ENCODE measurements around the gene PBRM1. TPM values are rescaled to one million over a fixed set of nuclear protein-coding genes. Genes with fewer than 3 reads are reported as not detected.
A peak's percentile ranks its signal among the peaks of the same experiment; 100 is the strongest.

PBRM1 gene
- total RNA-seq, 3 donors from 2014 or later (not counting 1 experiment from before 2014, with no cell fraction given): 70.2 to 79.7 (median 76.6) TPM

DNA sequence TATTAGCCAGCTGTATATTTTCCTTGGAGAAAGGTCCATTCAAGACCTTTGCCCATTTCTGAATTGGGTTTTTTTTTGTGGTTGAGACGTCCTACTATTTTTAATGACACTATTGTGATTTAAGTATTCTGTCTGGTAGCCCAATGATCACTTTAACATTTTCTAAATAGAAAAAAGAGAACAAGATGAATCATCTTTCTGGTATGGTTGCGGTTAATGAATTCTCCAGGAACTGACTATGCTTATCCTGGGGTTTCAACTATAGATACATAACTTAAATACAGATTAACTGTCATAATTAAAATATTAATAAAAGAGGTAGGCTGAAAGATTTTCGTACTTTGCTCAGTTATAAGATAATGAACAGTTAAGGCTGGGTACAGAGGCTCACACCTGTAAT is 51.9 kb downstream of the PBRM1 start:
- Mint-ChIP-seq H3K4me1 (peaks cover 0 to 6% of the 10 kb centered on the region in 2 donors), H3K4me3 (no peak overlapping the region), H3K27me3 (ENCODE audit: low read depth in 2 of 2) (no peaks in the 10 kb centered on the region), H3K9me3 (no peaks in the 10 kb centered on the region), H3K27ac (no peak overlapping the region), H3K36me3 (peaks cover 10% of the 10 kb centered on the region)
- intact Hi-C loops (cut with micrococcal nuclease): no loop called here
- ATAC-seq: no peak
- TF ChIP-seq, protein P1, sequence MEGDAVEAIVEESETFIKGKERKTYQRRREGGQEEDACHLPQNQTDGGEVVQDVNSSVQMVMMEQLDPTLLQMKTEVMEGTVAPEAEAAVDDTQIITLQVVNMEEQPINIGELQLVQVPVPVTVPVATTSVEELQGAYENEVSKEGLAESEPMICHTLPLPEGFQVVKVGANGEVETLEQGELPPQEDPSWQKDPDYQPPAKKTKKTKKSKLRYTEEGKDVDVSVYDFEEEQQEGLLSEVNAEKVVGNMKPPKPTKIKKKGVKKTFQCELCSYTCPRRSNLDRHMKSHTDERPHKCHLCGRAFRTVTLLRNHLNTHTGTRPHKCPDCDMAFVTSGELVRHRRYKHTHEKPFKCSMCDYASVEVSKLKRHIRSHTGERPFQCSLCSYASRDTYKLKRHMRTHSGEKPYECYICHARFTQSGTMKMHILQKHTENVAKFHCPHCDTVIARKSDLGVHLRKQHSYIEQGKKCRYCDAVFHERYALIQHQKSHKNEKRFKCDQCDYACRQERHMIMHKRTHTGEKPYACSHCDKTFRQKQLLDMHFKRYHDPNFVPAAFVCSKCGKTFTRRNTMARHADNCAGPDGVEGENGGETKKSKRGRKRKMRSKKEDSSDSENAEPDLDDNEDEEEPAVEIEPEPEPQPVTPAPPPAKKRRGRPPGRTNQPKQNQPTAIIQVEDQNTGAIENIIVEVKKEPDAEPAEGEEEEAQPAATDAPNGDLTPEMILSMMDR (IDR thresholded peaks at IDR 0.05): no peak
- Histone ChIP-seq H3K4me3 (ENCODE audit: low read length) (no peak overlapping the region), H3K9me3 (ENCODE audit: control insufficient read depth, insufficient read depth, low read length) (no peaks in the 10 kb centered on the region), H3K27ac (ENCODE audit: low read length) (no peak overlapping the region), H3K4me1 (ENCODE audit: control insufficient read depth, insufficient read depth, low read length) (no peaks in the 10 kb centered on the region), H3K27me3 (ENCODE audit: control insufficient read depth, insufficient read depth, low read length) (no peaks in the 10 kb centered on the region), H3K36me3 (ENCODE audit: control insufficient read depth, insufficient read depth, low read length) (peaks cover 47% of the 10 kb centered on the region)
- WGBS (ENCODE audit: insufficient coverage): 100% methylated on average over 1 of the region's 3 CpGs
- no peak for DNase-seq

DNA sequence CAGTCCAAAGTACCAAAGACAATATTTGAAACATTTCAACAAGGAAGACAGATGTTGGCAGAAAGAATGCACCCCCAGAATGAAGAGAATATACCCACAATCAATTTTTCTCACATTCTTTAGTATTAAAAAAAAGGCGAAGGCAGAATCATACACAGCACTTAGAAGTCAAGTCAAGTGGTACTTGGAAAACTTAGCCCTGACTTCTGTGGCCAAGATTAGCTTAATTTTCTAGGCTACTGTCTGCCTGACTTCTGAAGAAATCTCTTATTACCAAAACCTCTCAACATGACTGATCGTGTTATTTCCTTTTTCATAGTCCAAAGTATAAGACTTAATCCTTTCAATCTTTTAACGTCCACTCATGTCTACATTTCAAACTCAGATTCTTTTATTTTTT is 60.7 kb downstream of the PBRM1 start:
- Histone ChIP-seq H3K27me3 (ENCODE audit: control insufficient read depth, insufficient read depth, low read length) (no peaks in the 10 kb centered on the region), H3K4me3 (ENCODE audit: low read length) (no peak overlapping the region), H3K4me1 (ENCODE audit: control insufficient read depth, insufficient read depth, low read length) (no peaks in the 10 kb centered on the region), H3K9me3 (ENCODE audit: control insufficient read depth, insufficient read depth, low read length) (no peaks in the 10 kb centered on the region), H3K27ac (ENCODE audit: low read length) (no peak overlapping the region), H3K36me3 (ENCODE audit: control insufficient read depth, insufficient read depth, low read length) (peaks cover 53% of the 10 kb centered on the region)
- Mint-ChIP-seq H3K9me3 (no peaks in the 10 kb centered on the region), H3K36me3 (peaks cover 18% of the 10 kb centered on the region), H3K4me3 (no peak overlapping the region), H3K27me3 (ENCODE audit: low read depth in 2 of 2) (no peaks in the 10 kb centered on the region), H3K4me1 (peaks cover 4% of the 10 kb centered on the region in 2 donors), H3K27ac (no peak overlapping the region)
- intact Hi-C loops (cut with micrococcal nuclease): no loop called here
- ATAC-seq (no peak), DNase-seq (no peak)
- TF ChIP-seq, protein P1 (IDR thresholded peaks at IDR 0.05): no peak
- 100% methylated on average over 2 of the region's 3 CpGs for WGBS (ENCODE audit: insufficient coverage)

DNA sequence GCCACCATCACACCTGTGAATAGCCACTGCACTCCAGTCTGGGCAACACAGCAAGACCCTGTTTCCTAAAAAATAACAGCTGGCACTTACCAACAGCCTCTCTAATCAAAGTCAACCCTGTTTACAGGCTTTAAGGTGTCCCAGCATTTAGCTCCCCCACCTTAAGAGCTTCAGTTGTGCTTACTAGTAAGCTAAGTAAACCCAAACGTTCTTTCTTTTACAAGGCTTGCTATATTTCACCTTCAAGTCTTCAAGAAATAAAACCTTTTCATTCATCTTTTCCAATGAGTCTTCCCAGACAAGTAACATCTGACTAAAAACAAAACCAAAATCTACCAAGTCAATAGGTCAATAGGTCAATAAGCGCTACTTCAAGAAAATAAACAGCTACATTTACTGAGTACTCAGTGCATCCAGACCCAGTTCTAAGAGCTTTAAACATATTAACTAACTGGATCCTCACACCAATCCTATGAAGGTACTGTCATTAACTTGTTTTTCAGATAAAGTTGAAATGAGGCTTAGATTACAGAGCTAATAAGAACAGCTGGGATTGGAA is 62.4 kb downstream of the PBRM1 start:
- Histone ChIP-seq H3K36me3 (ENCODE audit: control insufficient read depth, insufficient read depth, low read length) (peaks cover 54% of the 10 kb centered on the region), H3K27me3 (ENCODE audit: control insufficient read depth, insufficient read depth, low read length) (no peaks in the 10 kb centered on the region), H3K4me1 (ENCODE audit: control insufficient read depth, insufficient read depth, low read length) (no peaks in the 10 kb centered on the region), H3K9me3 (ENCODE audit: control insufficient read depth, insufficient read depth, low read length) (no peaks in the 10 kb centered on the region), H3K4me3 (ENCODE audit: low read length) (no peak overlapping the region), H3K27ac (ENCODE audit: low read length) (no peak overlapping the region)
- Mint-ChIP-seq H3K9me3 (no peaks in the 10 kb centered on the region), H3K4me1 (peaks cover 7 to 8% of the 10 kb centered on the region in 2 donors), H3K27me3 (ENCODE audit: low read depth in 2 of 2) (no peaks in the 10 kb centered on the region), H3K36me3 (peaks cover 18% of the 10 kb centered on the region), H3K4me3 (no peak overlapping the region), H3K27ac (no peak overlapping the region)
- TF ChIP-seq, protein P1 (IDR thresholded peaks at IDR 0.05): no peak
- ATAC-seq (no peak), DNase-seq (no peak)
- intact Hi-C loops (cut with micrococcal nuclease): no loop called here
- WGBS (ENCODE audit: insufficient coverage): 81% methylated on average over 2 of the region's 2 CpGs

DNA sequence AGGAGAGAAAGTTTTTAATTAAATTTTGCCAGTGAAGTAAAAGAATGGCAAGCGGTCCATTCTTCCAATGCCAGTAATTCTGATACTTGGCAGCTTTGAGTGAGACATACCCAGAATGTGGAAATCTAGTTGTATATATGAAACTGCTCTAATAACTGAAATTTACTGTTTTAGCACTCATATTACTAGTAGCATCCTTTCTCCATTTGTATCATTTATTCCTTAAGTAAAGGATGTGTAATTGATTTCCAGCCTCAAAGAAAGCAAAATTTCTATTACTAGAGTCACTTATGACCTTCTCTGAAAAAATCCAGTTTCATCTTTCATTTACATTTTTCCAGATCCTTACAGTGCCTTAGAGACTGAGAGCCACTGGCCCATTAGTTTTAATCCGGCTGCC is 65.1 kb downstream of the PBRM1 start:
- H3K27me3 Mint-ChIP-seq (ENCODE audit: low read depth in 2 of 2): no peaks in the 10 kb centered on the region
- H3K36me3 Mint-ChIP-seq: peaks cover 7% of the 10 kb centered on the region
- Histone ChIP-seq H3K4me1 (ENCODE audit: control insufficient read depth, insufficient read depth, low read length) (no peaks in the 10 kb centered on the region), H3K27me3 (ENCODE audit: control insufficient read depth, insufficient read depth, low read length) (no peaks in the 10 kb centered on the region), H3K36me3 (ENCODE audit: control insufficient read depth, insufficient read depth, low read length) (peaks cover 53% of the 10 kb centered on the region), H3K4me3 (ENCODE audit: low read length) (no peak overlapping the region), H3K27ac (ENCODE audit: low read length) (no peak overlapping the region), H3K9me3 (ENCODE audit: control insufficient read depth, insufficient read depth, low read length) (no peaks in the 10 kb centered on the region)
- DNase-seq (no peak), ATAC-seq (no peak)
- peaks cover 7 to 8% of the 10 kb centered on the region in 2 donors for H3K4me1 Mint-ChIP-seq
- H3K9me3 Mint-ChIP-seq: no peaks in the 10 kb centered on the region
- 100% methylated on average over 1 of the region's 2 CpGs for WGBS (ENCODE audit: insufficient coverage)
- H3K4me3 Mint-ChIP-seq: no peak overlapping the region
- TF ChIP-seq, protein P1 (IDR thresholded peaks at IDR 0.05): no peak
- H3K27ac Mint-ChIP-seq: peak overlapping the region; percentile 45 to 60
- intact Hi-C loops (cut with micrococcal nuclease): no loop called here

All from natural killer cell (primary cell).